Smooth muscle cell (in vitro differentiated cells): ENCODE measurements around the gene IL5. TPM values are rescaled to one million over a fixed set of nuclear protein-coding genes. Genes with fewer than 3 reads are reported as not detected.

Experiments
- DNase-seq: peaks from one replicate; lab custom pipeline; 2025; ENCODE audit not compliant: unreplicated experiment; lab: John Stamatoyannopoulos, UW
- H2AFZ ChIP-seq: fragments of 200-600 bp; sonication (generic); 2 replicates; pipeline ENCODE4 v1.6.0; 2016; ENCODE audit warnings: antibody characterized with exemption, low read depth, mild to moderate bottlenecking
- H3F3A ChIP-seq: fragments of 200-600 bp; sonication (generic); 2 replicates; pipeline ENCODE4 v1.6.0; 2017; ENCODE audit warnings: antibody characterized with exemption, low read depth
- H3K27ac ChIP-seq: fragments of 200-600 bp; sonication (generic); 2 replicates; pipeline ENCODE4 v1.5.1; 2016; ENCODE audit warnings: low read depth, mild to moderate bottlenecking
- H3K27me3 ChIP-seq: fragments of 200-600 bp; sonication (generic); 2 replicates; pipeline ENCODE4 v1.6.1; 2016; ENCODE audit warnings: low read depth, mild to moderate bottlenecking
- H3K36me3 ChIP-seq: fragments of 200-600 bp; sonication (generic); 2 replicates; pipeline ENCODE4 v1.5.1; 2016; ENCODE audit warnings: low read depth
- H3K4me1 ChIP-seq: fragments of 200-600 bp; sonication (generic); 2 replicates; pipeline ENCODE4 v1.5.1; 2016; ENCODE audit warnings: low read depth
- H3K4me2 ChIP-seq: fragments of 200-600 bp; sonication (generic); 2 replicates; pipeline ENCODE4 v1.6.0; 2016; ENCODE audit warnings: mild to moderate bottlenecking
- H3K4me3 ChIP-seq: fragments of 200-600 bp; sonication (generic); 2 replicates; pipeline ENCODE4 v1.5.1; 2016; ENCODE audit warnings: mild to moderate bottlenecking
- H3K79me2 ChIP-seq: fragments of 200-600 bp; sonication (generic); 2 replicates; pipeline ENCODE4 v1.6.0; 2016; ENCODE audit warnings: low read depth, mild to moderate bottlenecking
- H3K9ac ChIP-seq: fragments of 200-600 bp; sonication (generic); 2 replicates; pipeline ENCODE4 v1.6.0; 2016; ENCODE audit warnings: low read depth
- H3K9me3 ChIP-seq: fragments of 200-600 bp; sonication (generic); replicated peaks from 2 replicates; pipeline ENCODE4 v1.5.1; 2016; ENCODE audit warnings: low read depth
- H4K20me1 ChIP-seq: fragments of 200-600 bp; sonication (generic); 2 replicates; pipeline ENCODE4 v1.6.0; 2016; ENCODE audit warnings: low read depth
- WGBS: methylation state at CpG from one replicate; pipeline ENCODE4 v1.1.7; 2016; ENCODE audit warnings: low lambda C conversion rate; 5-methylcytosine and 5-hydroxymethylcytosine counted together
- polyA plus RNA-seq: library from polyadenylated mRNA; unstranded; fragments of >200 nt; fragmentation: Nextera tagmentation; extraction: Ambion mirVana; gene quantifications from 2 replicates; pipeline ENCODE4 v1.2.1, GENCODE V29; 2016
- total RNA-seq: library from RNA; depleted of rRNA; stranded (reverse); fragments of >200 nt; gene quantifications from 2 replicates; pipeline ENCODE4 v1.2.3, GENCODE V29; 2014
- TF ChIP-seq, protein P1 (sequence below): fragments of 200-600 bp; sonication (generic); IDR thresholded peaks from 2 replicates; pipeline ENCODE4 v1.5.1; 2017; ENCODE audit warnings: borderline replicate concordance, mild to moderate bottlenecking, antibody characterized with exemption; ENCODE audit not compliant: insufficient read depth, poor library complexity, severe bottlenecking

Gene IL5
- total and polyA plus RNA-seq, 2 experiments from 2014 or later, result not detected

DNA sequence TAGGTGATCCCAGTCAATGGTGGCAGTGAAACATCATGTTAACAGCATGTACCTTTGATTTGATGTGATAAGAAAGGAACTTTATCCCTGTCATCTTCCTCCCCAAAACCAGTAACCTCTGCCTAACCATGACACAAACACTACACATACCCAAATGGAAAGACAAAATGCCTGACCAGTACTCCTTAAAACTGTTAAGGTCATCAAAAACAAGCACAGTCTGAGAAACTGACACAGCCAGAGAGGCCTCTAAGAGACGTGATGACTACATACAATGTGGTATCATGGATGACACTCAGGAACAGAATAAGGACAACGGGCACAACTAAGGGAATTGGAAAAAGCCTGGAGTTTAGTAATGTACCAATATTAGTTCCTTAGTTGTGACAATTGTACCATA lies 3.9 kb upstream of the IL5 start:
- Histone ChIP-seq H3K4me2 (no peak overlapping the region), H3F3A (no peaks in the 10 kb centered on the region), H3K27ac (no peak overlapping the region), H3K9me3 (no peaks in the 10 kb centered on the region), H4K20me1 (no peaks in the 10 kb centered on the region), H3K9ac (no peak overlapping the region), H3K4me1 (no peaks in the 10 kb centered on the region), H3K36me3 (no peaks in the 10 kb centered on the region), H3K4me3 (no peak overlapping the region), H3K27me3 (peaks cover 27% of the 10 kb centered on the region), H2AFZ (no peak overlapping the region), H3K79me2 (no peaks in the 10 kb centered on the region)
- TF ChIP-seq, protein P1, sequence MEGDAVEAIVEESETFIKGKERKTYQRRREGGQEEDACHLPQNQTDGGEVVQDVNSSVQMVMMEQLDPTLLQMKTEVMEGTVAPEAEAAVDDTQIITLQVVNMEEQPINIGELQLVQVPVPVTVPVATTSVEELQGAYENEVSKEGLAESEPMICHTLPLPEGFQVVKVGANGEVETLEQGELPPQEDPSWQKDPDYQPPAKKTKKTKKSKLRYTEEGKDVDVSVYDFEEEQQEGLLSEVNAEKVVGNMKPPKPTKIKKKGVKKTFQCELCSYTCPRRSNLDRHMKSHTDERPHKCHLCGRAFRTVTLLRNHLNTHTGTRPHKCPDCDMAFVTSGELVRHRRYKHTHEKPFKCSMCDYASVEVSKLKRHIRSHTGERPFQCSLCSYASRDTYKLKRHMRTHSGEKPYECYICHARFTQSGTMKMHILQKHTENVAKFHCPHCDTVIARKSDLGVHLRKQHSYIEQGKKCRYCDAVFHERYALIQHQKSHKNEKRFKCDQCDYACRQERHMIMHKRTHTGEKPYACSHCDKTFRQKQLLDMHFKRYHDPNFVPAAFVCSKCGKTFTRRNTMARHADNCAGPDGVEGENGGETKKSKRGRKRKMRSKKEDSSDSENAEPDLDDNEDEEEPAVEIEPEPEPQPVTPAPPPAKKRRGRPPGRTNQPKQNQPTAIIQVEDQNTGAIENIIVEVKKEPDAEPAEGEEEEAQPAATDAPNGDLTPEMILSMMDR, result no peak
- WGBS, result 88% methylated on average over 2 of the region's 2 CpGs
- DNase-seq, result no peak

DNA sequence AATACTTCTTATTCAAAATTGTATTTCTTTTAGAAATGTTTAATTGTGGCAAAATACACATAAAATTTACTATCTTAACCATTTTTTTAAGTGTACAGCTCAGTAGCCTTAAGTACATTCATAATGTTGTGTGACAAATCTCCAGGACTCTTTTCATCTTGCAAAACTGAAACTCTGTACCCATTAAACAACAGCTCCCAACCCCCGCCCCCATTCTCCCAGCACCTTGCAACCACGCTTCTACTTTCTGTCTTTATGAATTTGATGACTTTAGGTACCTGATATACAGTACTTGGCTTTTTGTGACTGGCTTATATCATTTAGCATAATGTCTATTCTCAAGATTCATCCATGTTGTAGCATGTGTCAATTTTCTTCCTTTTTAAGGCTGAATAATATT lies 2.8 kb upstream of the IL5 start:
- TF ChIP-seq, protein P1, result no peak
- Histone ChIP-seq H3K9me3 (no peaks in the 10 kb centered on the region), H3K27me3 (peaks cover 27% of the 10 kb centered on the region)

DNA sequence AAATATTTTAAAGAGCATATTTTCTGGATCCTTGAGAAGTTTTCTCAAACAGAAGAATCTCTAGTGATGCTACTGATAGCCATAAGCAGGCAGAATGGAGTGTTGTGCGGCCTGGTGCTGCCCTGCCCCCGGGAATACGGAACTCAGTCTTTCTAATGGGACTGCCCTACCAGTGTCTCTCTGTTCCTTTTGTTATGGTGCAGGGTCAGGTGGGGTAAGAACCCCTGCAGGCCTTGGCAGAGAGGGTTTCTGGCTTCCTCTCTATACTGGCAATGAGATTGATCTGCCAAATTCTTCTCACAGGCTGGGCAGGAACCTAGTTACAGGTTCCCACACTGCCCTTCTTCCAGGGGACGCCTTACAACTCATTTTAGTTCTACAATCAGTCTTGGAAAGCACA lies 2.6 kb downstream of the IL5 start:
- no peak overlapping the region for H3K4me2 ChIP-seq
- TF ChIP-seq, protein P1, result no peak
- peaks cover 37% of the 10 kb centered on the region for H3K27me3 ChIP-seq
- H2AFZ ChIP-seq, result no peak overlapping the region
- no peaks in the 10 kb centered on the region for H3K9me3 ChIP-seq
- no peaks in the 10 kb centered on the region for H3K36me3 ChIP-seq
- H3F3A ChIP-seq, result no peaks in the 10 kb centered on the region
- 85% methylated on average over 4 of the region's 4 CpGs for WGBS
- no peak overlapping the region for H3K27ac ChIP-seq
- H3K4me1 ChIP-seq, result no peaks in the 10 kb centered on the region
- no peaks in the 10 kb centered on the region for H4K20me1 ChIP-seq
- no peak overlapping the region for H3K9ac ChIP-seq
- no peaks in the 10 kb centered on the region for H3K79me2 ChIP-seq
- H3K4me3 ChIP-seq, result no peak overlapping the region
- DNase-seq, result no peak

More for the DNA sequence above, 2.8 kb upstream of the IL5 start:
- no peak overlapping the region for H2AFZ ChIP-seq
- H3K27ac ChIP-seq, result no peak overlapping the region
- no peaks in the 10 kb centered on the region for H4K20me1 ChIP-seq
- DNase-seq, result no peak
- H3K36me3 ChIP-seq, result no peaks in the 10 kb centered on the region
- H3K4me3 ChIP-seq, result no peak overlapping the region
- no peaks in the 10 kb centered on the region for H3K79me2 ChIP-seq
- no peaks in the 10 kb centered on the region for H3F3A ChIP-seq
- WGBS, result 92% methylated on average over 2 of the region's 2 CpGs
- no peaks in the 10 kb centered on the region for H3K4me1 ChIP-seq
- H3K9ac ChIP-seq, result no peak overlapping the region
- no peak overlapping the region for H3K4me2 ChIP-seq

DNA sequence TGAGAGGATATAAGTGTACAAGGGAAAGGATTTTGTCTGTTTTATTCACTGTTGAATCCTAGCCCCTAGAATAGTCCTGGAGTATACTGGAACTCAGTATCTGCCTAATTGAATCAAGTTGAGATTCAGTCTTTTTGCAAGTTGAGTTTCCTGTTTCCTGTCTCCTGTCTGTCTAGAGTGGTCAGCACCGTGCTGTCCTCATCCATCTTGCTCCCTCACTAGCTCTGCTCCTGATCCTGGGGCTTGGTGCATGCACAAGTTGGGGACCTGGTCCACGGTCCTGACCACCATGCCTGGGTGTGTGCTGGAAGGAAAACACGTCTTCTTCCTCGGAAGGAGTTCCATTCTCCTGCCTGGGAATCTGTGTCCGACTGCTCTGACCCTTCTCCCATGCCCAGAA lies 3.2 kb downstream of the IL5 start:
- 79% methylated on average over 5 of the region's 5 CpGs for WGBS
- H3K9me3 ChIP-seq, result no peaks in the 10 kb centered on the region
- DNase-seq, result no peak
- H3K4me3 ChIP-seq, result no peak overlapping the region
- H2AFZ ChIP-seq, result no peak overlapping the region
- H3F3A ChIP-seq, result no peaks in the 10 kb centered on the region
- no peaks in the 10 kb centered on the region for H3K79me2 ChIP-seq
- peaks cover 41% of the 10 kb centered on the region for H3K27me3 ChIP-seq
- H4K20me1 ChIP-seq, result no peaks in the 10 kb centered on the region
- no peak overlapping the region for H3K9ac ChIP-seq
- H3K27ac ChIP-seq, result no peak overlapping the region
- no peaks in the 10 kb centered on the region for H3K36me3 ChIP-seq
- TF ChIP-seq, protein P1, result no peak
- H3K4me2 ChIP-seq, result no peak overlapping the region
- no peaks in the 10 kb centered on the region for H3K4me1 ChIP-seq
